CD4-positive, alpha-beta T cell (primary cell): ENCODE data around the gene FGF14. TPM values are rescaled to one million over a fixed set of nuclear protein-coding genes. Genes with fewer than 3 reads are reported as not detected.

Experiments used
- ATAC-seq: fragments of 200-7000 bp; cut with Tn5 transposase; one replicate; pipeline ENCODE4 v1.10.0; 2022; ENCODE audit warnings: mild to moderate bottlenecking; ENCODE audit not compliant: poor library complexity
- CTCF ChIA-PET: fragments of 350-600 bp; sonication (Branson Sonifier 250); formaldehyde crosslinking; loops from one replicate; lab custom pipeline; 2021; ENCODE audit warnings: antibody characterized with exemption, inconsistent platforms; lab: Charles Lee
- POLR2A ChIA-PET: fragments of 350-600 bp; sonication (Branson Sonifier 250); formaldehyde crosslinking; loops from one replicate; lab custom pipeline; 2021; ENCODE audit warnings: antibody characterized with exemption, inconsistent platforms; lab: Charles Lee
- DNase-seq, 14 experiments: peaks; one replicate each; pipeline ENCODE4 v3.0.0-alpha.2; 2013 to 2020; ENCODE audit warnings: mixed read lengths in 2 of 14
- H3K27ac ChIP-seq, 2 donors: one replicate each; pipeline versions ENCODE4 v1.5.1 to v1.7.0; 2013; ENCODE audit warnings: low read length in 2 of 2, low read depth in 1 of 2, mild to moderate bottlenecking in 1 of 2
- H3K27me3 ChIP-seq, 2 experiments: 1 replicate in 1 of 2; 2 replicates in 1 of 2; pipeline versions ENCODE4 v1.6.1 to v1.7.0; 2013; ENCODE audit warnings: low read length in 2 of 2, control low read depth in 1 of 2, mild to moderate bottlenecking in 1 of 2, moderate library complexity in 1 of 2; ENCODE audit not compliant: insufficient read depth in 2 of 2, control insufficient read depth in 1 of 2
- H3K36me3 ChIP-seq: one replicate; pipeline ENCODE4 v1.6.1; 2013; ENCODE audit warnings: low read length, control low read depth; ENCODE audit not compliant: insufficient read depth
- H3K4me1 ChIP-seq: one replicate; pipeline ENCODE4 v1.6.1; 2013; ENCODE audit warnings: low read length, control low read depth; ENCODE audit not compliant: insufficient read depth
- H3K4me3 ChIP-seq: one replicate; pipeline ENCODE4 v1.5.1; 2013; ENCODE audit warnings: mild to moderate bottlenecking, low read length, moderate library complexity
- H3K9me3 ChIP-seq, 2 experiments: 1 replicate in 1 of 2; 2 replicates in 1 of 2; pipeline versions ENCODE4 v1.6.1 to v1.7.0; 2013; ENCODE audit warnings: low read length in 2 of 2, mild to moderate bottlenecking in 2 of 2, control low read depth in 1 of 2, moderate library complexity in 1 of 2; ENCODE audit not compliant: control insufficient read depth in 1 of 2, insufficient read depth in 1 of 2
- H3K27ac Mint-ChIP-seq: one replicate; pipeline ENCODE4 v1.8.0; 2020; ENCODE audit warnings: mixed read lengths
- H3K27me3 Mint-ChIP-seq: one replicate; pipeline ENCODE4 v1.8.0; 2021; ENCODE audit warnings: mixed read lengths
- H3K36me3 Mint-ChIP-seq: one replicate; pipeline ENCODE4 v1.8.0; 2021; ENCODE audit warnings: low read depth, mixed read lengths
- H3K4me1 Mint-ChIP-seq: one replicate; pipeline ENCODE4 v1.8.0; 2021; ENCODE audit warnings: low read depth, mixed read lengths
- H3K4me3 Mint-ChIP-seq: one replicate; pipeline ENCODE4 v1.8.0; 2020; ENCODE audit warnings: mild to moderate bottlenecking, mixed read lengths
- H3K9me3 Mint-ChIP-seq: one replicate; pipeline ENCODE4 v1.8.0; 2020; ENCODE audit warnings: mixed read lengths
- CTCF ChIP-seq: fragments of 200-600 bp; IDR thresholded peaks from one replicate; pipeline ENCODE4 v1.8.0; 2022; ENCODE audit warnings: antibody characterized with exemption, mild to moderate bottlenecking
- intact Hi-C, 2 experiments: fragments of 100-400 bp; cut with DNase I in 1 of 2; cut with micrococcal nuclease in 1 of 2; formaldehyde crosslinking; loops; one replicate each; pipeline versions ENCODE4 v1.15.1 to v1.9.0; 2023 to 2025; cut with DNase I, micrococcal nuclease
- microRNA-seq: library from miRNA; unstranded; fragments of <30 nt; microRNA quantifications from one replicate; pipeline ENCODE4 v1.2.0, GENCODE V29; 2021; ENCODE audit warnings: borderline microRNAs expressed, borderline replicate concordance
- total RNA-seq, 174 experiments: library from RNA in 2 of 174; stranded (reverse) in 2 of 174; gene quantifications; one replicate each; pipeline ENCODE4 v1.2.3 and lab custom pipeline; 2021 to 2026

The FGF14 gene
- total RNA-seq, 2 experiments from 2014 or later: not detected

GRCh38 chr13:101673360-101674105 lies 728.3 kb downstream of the FGF14 start:
- no peak overlapping the region for H3K27ac ChIP-seq
- H3K4me1 ChIP-seq: no peaks in the 10 kb centered on the region
- intact Hi-C loops: no loop called here
- no peaks in the 10 kb centered on the region for H3K36me3 ChIP-seq
- no peaks in the 10 kb centered on the region for H3K9me3 ChIP-seq
- H3K4me3 ChIP-seq: no peak overlapping the region
- peaks cover 4% of the 10 kb centered on the region for H3K9me3 Mint-ChIP-seq
- H3K4me1 Mint-ChIP-seq: no peaks in the 10 kb centered on the region
- ChIA-PET CTCF (no interaction called here), POLR2A (no interaction called here)
- H3K27me3 ChIP-seq: no peaks in the 10 kb centered on the region
- H3K27me3 Mint-ChIP-seq: no peaks in the 10 kb centered on the region
- no peaks in the 10 kb centered on the region for H3K36me3 Mint-ChIP-seq
- no peak for TF ChIP-seq CTCF
- ATAC-seq: no peak
- no peak for DNase-seq
- no peak overlapping the region for H3K27ac Mint-ChIP-seq
- H3K4me3 Mint-ChIP-seq: no peak overlapping the region

GRCh38 chr13:101661839-101662238 lies 740.0 kb downstream of the FGF14 start:
- no peaks in the 10 kb centered on the region for H3K36me3 Mint-ChIP-seq
- TF ChIP-seq CTCF: no peak
- POLR2A ChIA-PET: no interaction called here
- intact Hi-C loops: no loop called here
- ATAC-seq (no peak), DNase-seq (no peak)
- no peaks in the 10 kb centered on the region for H3K4me1 Mint-ChIP-seq
- peaks cover 2% of the 10 kb centered on the region for H3K9me3 Mint-ChIP-seq
- H3K27ac ChIP-seq: no peak overlapping the region
- CTCF ChIA-PET: no interaction called here
- no peaks in the 10 kb centered on the region for H3K9me3 ChIP-seq
- H3K4me3 Mint-ChIP-seq: no peak overlapping the region
- no peaks in the 10 kb centered on the region for H3K27me3 ChIP-seq
- no peak overlapping the region for H3K4me3 ChIP-seq
- no peaks in the 10 kb centered on the region for H3K4me1 ChIP-seq
- H3K27me3 Mint-ChIP-seq: peaks cover 6% of the 10 kb centered on the region
- H3K27ac Mint-ChIP-seq: no peak overlapping the region
- H3K36me3 ChIP-seq: no peaks in the 10 kb centered on the region

Small RNAs within 50 kb of the gene (microRNA-seq; reads per million reads assigned to microRNA genes)
- gene MIR2681 (not detected), gene MIR4705 (not detected)

Other genes with a start within 250 kb of the FGF14 start
- 100 to 1,000 TPM; 146 to 147 TPM for gene TPP2, start 194.9 kb upstream of the FGF14 start, total RNA-seq